ENCODE results near the gene KRT4.
"Not testable (repeated sequence)": the region's sequence is repeated elsewhere in the genome, so short reads cannot be mapped to it uniquely, and the experiment has no call there.

Gene KRT4

DNA sequence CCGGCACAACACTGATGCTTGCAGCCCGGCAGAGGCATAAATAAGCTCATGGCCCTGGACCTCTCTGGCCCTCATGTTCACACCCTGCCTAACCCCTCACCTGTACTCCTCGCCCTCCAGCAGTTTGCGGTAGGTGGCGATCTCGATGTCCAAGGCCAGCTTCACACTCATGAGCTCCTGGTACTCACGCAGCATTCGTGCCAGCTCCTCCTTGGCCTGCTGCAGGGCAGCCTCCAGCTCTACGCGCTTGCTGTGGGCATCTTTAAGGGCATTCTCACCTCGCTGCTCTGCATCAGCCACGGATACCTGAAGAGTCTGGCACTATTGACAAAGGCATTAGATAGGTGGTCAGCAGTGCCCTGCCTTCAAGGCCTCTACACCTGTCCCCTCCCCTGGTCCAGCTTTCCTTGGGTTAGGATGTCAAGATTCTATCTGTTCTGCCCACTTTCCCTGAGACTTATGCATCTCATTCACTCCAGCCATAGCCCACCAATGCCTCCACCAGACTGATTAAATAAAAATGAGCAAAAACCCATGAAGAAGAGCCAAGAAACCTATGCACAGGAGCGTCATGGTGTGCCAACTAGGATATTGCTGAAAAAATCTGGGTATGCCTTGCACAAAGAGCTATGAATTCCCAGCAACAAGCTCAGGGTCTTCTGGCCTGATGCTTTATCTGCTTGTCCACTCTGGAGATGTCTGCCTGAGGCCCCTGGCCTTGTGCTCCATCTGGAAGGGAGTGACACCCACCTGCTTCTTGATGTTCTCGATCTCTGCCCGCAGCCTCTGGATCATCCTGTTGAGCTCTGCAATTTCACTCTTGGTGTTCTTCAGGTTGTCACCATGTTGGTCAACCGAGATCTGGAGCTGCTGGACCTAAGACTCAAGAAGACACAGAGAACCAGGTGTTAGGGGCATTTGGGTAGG lies 6.1 kb downstream of the KRT4 start:
- DNase-seq: no peak

GRCh38 chr12:52806821-52807543 lies 6.9 kb downstream of the KRT4 start:
- no peak for DNase-seq

DNA sequence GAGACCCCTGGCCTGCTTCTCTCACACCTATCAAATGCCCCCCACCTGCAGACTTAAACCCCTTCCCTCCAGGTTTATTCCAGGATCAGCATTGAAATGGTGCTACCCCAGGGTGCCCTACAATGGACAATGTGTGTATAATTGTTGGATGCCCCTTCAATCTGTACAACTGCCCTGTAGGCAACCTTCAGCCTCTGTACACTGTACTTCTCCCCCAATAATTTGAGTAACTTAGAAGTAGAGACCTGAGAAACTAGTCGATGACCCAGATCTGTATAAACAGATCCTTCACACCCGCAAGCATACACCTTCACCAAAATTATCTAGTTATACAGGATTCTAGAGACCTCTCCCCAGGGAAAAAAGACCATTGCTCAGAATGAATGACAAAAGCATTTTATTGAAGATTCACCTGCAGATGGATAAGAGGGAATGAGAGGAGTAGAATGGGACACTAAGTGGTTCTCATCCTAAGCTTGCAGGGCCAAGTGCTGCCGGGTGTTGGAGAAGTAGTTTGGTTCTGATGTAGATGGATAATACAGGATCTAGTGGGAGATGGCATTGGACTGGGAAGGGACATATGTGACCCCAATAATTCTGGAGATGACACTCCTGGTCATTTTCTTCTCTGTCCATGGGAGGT lies 7.6 kb downstream of the KRT4 start:
- no peak for DNase-seq

- DNase-seq: no peak
These were observed 8.2 kb downstream of the KRT4 start for GRCh38 chr12:52805739-52806138.

DNA sequence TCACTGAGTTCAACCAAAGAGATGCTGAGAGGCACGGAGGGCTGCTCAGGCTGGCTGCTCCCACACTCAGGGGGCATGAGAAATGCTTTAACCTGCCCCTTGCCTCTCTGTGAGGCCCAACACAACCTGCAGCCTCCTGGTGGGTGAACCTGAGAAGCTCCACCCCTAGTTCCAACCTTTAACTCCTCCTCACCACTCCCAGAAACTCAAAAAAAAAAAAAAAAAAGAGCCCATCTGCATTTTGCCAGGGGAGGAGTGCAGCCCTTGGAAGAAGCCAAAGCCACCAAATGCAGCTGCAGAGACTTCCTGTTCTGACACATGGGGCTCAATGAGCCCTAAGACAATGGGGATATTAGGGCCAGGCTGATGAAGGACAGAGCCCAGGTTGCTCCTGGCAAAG lies 8.9 kb downstream of the KRT4 start:
- no peak for DNase-seq

GRCh38 chr12:52802442-52802841 lies 11.5 kb downstream of the KRT4 start:
- DNase-seq: no peak

DNA sequence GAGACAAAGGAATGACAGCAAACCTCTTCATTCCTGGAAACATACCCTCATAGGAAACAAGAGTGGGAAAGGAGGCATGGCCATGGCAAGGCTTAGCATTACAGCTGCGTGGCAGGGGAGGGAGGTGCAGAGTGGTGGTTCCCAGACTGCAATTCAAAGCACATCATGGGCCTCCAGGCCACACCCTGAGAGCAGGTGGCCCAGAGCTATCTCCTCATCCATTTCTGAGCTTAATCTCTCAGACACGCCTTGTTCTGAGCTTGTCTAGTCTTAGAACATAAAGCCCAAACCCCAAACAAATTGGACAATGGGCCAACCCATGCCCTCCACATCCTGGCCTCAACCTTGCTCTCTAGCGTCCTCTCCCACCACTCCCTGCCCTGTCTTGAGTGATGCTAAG lies 12.1 kb downstream of the KRT4 start:
- DNase-seq: no peak

DNA sequence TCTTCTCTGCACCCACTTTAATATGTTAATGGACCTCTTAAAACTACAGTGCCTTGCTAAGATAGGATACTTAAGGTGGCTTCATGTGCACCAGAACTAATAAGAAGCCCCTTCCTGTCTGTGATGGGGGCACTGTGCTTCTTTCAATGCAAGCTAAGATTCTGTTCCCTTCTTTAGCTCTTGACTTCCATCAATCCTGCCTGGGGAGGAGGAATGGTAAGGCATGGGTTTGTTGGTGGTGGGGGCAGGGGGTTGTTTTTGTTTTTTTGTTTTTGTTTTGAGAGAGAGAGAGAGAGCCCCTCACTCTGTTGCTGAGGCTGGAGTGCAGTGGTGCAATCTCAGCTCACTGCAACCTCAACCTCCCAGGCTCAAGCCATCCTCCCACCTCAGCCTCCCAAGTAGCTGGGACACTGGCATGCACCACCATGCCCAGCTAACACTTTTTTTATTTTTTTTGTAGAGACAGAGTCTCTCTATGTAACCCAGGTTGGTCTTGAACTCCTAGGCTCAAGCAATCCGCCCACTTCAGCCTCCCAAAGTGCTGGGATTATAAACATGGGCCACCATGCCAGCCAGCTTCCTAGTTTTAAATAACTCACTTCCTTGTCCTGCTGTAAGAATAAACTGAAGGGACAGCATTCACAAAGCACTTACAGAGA lies 13.5 kb downstream of the KRT4 start:
- DNase-seq: no peak

DNA sequence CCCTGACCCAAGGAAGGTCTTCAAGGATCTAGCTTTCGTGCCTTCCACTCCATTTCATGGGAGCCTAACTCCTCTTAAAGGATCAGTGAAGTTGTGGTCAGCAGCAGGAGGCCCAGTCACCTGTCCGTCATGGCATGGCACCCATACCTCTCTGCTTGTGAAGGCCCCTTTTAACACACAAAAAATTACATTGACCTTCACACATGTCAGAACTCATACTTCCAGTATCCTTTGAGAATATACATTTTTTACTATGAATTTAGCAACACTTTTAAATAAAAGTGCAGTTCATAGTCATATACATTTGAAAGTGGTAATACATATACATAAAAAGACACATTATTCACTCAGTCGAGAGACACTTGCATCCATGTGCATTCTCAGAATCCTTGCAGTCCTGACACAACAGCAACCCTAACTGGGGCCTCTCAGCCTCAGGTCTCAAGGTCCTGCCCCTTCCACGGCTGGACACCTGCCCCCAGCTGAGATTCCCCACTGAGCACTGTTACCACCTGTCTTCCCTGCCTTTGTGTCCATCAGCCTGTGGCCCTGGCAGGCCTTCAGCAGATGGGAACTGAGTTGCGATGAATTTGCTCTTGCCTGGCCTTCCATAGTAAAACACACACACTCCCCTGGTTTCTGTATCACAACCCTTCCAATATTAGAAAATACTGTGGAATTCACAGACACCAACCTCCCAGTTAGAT lies 14.3 kb downstream of the KRT4 start:
- DNase-seq: no peak

GRCh38 chr12:52798671-52799504 lies 15.0 kb downstream of the KRT4 start:
- DNase-seq: no peak

GRCh38 chr12:52798003-52798670 lies 15.8 kb downstream of the KRT4 start:
- no peak for DNase-seq

GRCh38 chr12:52797529-52797894 lies 16.4 kb downstream of the KRT4 start:
- DNase-seq: no peak

DNA sequence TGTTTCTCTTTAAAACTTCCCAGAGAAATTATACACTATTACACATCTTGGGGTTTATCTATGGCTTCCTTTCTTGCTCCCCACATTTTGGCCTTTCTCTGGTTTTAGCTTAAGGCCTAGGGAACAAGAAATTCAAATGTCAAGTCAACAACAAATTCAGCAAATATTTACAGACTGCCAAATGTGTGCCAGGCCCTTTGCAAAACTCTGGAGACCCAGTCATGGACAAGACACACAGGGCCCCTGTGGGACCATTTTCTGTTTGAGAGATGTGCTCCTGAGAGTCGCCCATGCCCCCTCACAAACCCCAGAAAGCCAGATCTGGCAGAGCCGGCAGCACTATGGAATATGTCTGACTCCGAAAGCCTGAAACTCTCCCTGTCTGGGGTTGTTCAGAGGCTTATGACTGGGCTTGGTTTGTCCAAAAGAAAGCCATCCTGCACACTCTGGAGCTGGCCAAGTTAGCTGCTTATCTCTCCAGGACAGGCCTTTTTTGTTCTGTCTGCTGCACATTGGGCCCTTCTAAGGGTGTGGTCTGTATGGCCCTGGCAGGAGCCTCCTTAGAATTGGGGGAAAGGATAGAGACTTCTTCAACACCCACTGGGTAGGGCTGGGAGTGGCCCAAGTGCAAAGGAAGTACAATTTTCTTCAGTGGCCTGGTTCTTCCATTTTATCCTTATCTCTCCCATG lies 16.9 kb downstream of the KRT4 start:
- no peak for DNase-seq

DNA sequence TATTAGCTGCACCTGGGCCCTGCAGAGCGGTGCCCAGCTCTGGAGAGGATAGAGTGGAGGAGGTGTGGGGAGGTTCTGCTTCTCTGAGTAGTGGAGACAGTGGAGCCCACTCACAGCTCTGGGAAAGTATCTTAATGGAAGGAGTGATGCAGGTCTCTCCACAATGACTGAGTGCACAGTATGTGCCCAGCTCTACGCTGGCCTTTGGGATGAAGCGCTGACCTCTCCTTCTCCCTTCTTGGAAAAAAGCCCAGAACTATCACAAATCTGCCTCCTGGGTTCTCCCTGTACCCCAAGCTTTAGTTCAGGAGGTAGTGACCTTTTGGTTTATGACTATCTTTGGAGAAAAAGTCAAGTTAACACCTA lies 17.5 kb downstream of the KRT4 start:
- DNase-seq: no peak

- no peak for DNase-seq
These were observed 18.1 kb downstream of the KRT4 start, which contains the start of gene KRT3 for GRCh38 chr12:52795694-52796428. TSS of gene KRT3 (minus strand) at chr12:52796117. CDS start at chr12:52796042, 75 bp downstream.

GRCh38 chr12:52795332-52795674 lies 18.6 kb downstream of the KRT4 start:
- DNase-seq: not testable (repeated sequence)

DNA sequence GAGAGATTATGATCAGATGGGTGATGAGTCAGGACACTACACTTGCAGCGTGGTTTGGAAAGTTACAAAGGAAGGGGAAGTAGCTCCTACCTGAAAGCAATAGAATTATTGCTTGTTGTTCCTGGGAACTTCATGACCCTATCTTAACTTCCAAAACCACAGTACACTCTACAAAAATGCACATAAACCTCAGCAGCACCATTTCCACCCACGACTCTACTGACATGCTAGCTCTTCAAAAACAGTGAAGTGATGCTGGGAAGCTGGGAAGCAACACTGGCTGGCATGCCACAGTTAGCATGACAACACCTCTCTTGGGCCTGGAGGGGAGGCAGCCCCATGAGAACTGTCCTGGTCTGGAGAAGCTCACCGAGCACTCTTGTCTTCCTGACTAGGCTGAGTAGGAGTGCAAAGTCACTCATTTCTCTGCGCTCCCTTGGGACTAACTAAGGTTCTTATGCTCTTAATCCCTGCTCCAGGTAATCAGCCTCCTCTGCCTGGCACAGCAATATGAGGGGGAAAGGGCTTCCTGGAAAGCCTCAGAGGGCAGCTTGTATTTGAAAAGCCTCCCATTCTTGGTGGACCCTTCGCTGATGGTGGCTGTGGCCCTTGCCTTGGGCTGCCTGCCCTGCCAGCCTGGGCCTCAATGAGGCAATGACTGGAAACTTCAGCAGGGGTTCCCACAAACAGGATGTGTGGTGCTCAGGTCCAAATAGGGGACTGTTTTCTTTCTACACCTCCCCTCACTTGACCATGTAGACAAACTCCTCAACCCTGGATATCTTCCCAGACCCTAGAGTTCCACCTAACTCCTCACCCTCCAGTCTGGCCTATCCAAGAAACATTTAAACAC lies 19.2 kb downstream of the KRT4 start:
- DNase-seq: no peak

DNA sequence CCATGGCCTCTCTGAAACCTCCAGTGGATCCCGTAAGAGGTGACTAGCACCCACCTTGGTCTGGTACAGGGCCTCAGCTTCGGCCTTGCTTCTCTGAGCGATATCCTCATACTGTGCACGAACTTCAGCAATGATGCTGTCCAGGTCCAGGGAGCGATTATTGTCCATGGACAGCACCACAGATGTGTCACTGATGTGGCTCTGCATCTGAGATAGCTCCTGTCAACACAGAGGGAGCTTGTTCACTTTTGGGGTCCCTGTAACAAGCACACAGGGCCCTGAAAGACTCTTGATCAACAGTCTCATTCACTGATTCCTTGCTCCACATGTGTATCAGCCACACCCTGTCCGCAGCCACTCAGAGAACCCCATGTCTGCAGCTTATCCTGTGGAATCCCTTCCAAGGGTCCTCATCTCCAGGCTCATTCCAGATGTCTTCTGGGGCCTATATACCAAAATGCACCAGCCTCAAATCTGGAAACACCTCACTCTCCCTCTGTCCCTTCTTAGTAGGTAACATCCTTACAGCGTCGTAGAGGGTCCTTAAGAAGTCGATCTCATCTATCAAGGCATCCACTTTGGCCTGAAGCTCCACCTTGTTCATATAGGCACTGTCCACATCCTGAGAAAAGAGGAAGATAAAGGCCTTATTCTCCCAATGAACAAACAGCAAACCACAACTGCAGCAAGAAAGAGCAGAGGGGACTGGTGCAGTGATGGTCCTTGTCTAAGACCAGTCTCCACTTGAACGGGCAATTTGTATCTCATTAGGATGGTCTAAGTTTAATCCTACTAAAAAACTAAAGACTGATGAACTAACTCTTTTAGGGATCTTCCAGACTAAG lies 21.5 kb downstream of the KRT4 start:
- no peak for DNase-seq

All from DMS79 treated with DMSO at 0.1 percent for 48 hours (cell line).